ENCODE results near the gene ZACN.
"Not testable (repeated sequence)": the region's sequence is repeated elsewhere in the genome, so short reads cannot be mapped to it uniquely, and the experiment has no call there.

Gene ZACN

DNA sequence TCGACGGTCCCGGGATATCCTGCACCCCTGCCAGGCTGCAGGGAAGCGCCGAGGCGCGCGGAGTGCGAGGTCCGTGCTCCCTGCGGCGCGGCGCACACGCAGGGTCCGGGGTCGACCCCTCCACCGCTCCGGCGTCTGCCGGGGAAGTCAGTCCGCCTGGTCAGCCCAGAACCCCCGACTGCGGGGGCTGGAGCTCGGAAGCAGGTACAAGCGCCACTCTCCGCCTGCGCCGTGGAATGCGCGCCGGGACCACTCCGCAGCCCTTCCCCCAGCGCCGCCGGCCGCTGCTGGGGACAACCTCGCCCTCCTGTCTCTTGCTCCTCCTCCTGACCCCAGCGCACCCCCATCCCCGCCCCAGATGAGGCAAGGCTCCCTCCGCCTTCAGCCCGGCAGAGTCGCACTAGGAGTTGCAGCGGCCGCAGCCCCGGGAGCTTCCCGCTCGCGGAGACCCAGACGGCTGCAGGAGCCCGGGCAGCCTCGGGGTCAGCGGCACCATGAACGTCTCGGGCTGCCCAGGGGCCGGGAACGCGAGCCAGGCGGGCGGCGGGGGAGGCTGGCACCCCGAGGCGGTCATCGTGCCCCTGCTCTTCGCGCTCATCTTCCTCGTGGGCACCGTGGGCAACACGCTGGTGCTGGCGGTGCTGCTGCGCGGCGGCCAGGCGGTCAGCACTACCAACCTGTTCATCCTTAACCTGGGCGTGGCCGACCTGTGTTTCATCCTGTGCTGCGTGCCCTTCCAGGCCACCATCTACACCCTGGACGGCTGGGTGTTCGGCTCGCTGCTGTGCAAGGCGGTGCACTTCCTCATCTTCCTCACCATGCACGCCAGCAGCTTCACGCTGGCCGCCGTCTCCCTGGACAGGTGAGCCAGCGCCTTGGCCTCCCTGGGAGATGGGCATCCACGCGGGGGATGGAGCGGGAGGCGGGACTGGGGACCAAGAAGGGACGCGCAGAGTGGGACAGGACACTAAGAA is 4.3 kb upstream of the ZACN start, which contains the start of gene GALR2:
Gene GALR2, plus strand, starts transcription at position 392 of the 974 bp plus-strand sequence. Its CDS starts 103 bp downstream, at position 495.
- H3K4me3 ChIP-seq (replicated peaks; ENCODE audit: low read depth, low read length) = no peak within 1 kb of the TSS
- DNase-seq (ENCODE audit: low read depth) = no peak
- TF ChIP-seq, protein P1, sequence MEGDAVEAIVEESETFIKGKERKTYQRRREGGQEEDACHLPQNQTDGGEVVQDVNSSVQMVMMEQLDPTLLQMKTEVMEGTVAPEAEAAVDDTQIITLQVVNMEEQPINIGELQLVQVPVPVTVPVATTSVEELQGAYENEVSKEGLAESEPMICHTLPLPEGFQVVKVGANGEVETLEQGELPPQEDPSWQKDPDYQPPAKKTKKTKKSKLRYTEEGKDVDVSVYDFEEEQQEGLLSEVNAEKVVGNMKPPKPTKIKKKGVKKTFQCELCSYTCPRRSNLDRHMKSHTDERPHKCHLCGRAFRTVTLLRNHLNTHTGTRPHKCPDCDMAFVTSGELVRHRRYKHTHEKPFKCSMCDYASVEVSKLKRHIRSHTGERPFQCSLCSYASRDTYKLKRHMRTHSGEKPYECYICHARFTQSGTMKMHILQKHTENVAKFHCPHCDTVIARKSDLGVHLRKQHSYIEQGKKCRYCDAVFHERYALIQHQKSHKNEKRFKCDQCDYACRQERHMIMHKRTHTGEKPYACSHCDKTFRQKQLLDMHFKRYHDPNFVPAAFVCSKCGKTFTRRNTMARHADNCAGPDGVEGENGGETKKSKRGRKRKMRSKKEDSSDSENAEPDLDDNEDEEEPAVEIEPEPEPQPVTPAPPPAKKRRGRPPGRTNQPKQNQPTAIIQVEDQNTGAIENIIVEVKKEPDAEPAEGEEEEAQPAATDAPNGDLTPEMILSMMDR (IDR thresholded peaks at IDR 0.05; ENCODE audit: low read length, missing control alignments) = no peak

DNA sequence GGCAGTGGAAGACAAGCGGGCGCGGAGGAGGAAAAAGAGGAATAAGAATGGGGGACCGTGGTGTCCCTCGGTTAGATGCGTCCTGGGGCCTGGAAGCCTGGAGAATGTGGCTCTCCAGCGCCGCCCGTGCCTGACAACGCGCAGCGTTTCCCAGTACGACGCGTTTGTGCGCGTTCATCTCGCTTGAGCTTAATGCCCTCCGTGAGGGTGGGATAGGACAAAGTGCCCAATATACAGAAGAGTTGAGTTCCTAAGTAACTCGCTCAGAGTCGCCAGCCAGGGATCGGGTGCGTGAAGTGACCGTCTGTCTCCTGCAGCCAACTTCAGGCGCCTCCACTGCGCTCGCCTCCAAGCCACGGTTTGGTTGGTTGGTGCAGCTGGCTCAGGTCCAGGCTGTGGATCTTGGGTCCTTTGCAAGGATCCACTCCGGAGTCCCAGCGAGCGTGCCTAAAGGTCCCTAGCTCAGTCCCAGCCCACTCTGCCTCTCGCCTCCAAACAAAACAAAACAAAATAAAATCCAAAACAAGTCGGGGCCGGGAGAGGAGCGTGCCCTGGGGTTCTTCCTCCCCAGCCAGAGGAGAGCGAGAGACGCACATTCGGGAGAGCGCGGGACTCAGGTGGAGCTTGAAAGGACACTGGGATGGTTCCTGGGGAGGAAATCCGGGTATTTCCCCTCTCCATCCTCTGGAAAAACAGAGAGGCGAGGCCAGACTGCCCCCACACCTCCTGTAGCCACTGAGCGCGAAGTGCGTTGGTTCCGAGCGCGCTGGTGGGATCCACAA is 3.4 kb upstream of the ZACN start:
- H3K4me3 ChIP-seq (replicated peaks; ENCODE audit: low read depth, low read length) = no peak overlapping the region
- TF ChIP-seq, protein P1 (IDR thresholded peaks at IDR 0.05; ENCODE audit: low read length, missing control alignments) = no peak
- no peak for DNase-seq (ENCODE audit: low read depth)

DNA sequence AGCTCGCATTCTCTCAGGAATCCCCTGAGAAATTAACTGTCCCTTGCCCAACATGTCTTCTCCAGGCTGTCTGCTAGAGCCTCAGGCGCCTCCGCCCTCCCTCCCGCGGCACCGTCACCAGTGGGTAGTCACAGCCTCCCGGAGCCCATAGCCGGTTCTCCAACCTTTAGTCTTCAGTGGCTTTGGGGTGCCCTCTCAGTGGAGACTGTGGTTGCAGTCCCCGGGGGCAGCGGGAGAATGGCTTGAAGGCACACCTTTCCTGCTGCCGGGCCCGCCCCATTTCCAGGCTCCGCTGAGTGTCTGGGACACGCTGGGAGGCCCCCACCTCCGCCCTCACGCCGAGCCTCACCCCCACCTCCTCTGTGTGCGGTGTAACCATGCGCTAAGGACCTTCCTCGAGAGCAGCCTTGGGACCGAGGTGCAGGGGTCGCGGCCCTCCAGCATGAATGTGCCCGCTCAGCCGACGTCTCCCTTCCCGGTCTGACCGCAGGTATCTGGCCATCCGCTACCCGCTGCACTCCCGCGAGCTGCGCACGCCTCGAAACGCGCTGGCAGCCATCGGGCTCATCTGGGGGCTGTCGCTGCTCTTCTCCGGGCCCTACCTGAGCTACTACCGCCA is 2.7 kb upstream of the ZACN start:
- no peak for DNase-seq (ENCODE audit: low read depth)
- no peak overlapping the region for H3K4me3 ChIP-seq (replicated peaks; ENCODE audit: low read depth, low read length)
- TF ChIP-seq, protein P1 (IDR thresholded peaks at IDR 0.05; ENCODE audit: low read length, missing control alignments) = no peak

DNA sequence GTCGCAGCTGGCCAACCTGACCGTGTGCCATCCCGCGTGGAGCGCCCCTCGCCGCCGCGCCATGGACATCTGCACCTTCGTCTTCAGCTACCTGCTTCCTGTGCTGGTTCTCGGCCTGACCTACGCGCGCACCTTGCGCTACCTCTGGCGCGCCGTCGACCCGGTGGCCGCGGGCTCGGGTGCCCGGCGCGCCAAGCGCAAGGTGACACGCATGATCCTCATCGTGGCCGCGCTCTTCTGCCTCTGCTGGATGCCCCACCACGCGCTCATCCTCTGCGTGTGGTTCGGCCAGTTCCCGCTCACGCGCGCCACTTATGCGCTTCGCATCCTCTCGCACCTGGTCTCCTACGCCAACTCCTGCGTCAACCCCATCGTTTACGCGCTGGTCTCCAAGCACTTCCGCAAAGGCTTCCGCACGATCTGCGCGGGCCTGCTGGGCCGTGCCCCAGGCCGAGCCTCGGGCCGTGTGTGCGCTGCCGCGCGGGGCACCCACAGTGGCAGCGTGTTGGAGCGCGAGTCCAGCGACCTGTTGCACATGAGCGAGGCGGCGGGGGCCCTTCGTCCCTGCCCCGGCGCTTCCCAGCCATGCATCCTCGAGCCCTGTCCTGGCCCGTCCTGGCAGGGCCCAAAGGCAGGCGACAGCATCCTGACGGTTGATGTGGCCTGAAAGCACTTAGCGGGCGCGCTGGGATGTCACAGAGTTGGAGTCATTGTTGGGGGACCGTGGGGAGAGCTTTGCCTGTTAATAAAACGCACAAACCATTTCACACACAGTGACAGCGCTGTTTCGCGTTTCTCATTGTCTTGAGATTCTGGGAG is 2.0 kb upstream of the ZACN start:
- TF ChIP-seq, protein P1 (IDR thresholded peaks at IDR 0.05; ENCODE audit: low read length, missing control alignments) = no peak
- no peak for DNase-seq (ENCODE audit: low read depth)
- no peak overlapping the region for H3K4me3 ChIP-seq (replicated peaks; ENCODE audit: low read depth, low read length)

DNA sequence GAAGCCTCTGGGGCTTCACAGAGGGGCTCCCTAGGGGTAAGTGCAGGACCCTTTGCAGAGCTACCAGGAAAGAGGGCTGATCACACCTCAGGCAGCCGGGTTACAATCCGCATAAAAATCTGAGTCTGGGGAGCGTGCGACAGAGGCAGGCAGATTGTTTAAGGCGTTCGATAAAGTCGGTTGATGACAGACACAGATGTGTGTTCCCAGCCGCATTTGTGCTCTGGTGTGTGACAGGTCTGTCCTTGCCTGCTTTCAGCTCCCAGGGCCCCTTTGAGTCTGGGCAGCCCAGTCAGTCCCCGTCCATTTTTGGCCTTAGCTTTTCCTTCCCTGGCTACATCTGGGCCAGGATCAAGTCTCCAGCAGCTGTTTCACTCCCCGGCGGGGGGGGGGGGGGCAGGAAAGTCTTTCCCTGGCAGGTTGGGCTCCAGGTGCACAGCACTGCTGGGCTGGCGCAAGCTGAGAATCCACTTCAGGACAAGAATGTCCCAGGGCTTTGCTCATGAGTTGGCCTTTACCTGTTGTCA is 1.3 kb upstream of the ZACN start:
- H3K4me3 ChIP-seq (replicated peaks; ENCODE audit: low read depth, low read length) = no peak overlapping the region
- DNase-seq (ENCODE audit: low read depth) = no peak
- TF ChIP-seq, protein P1 (IDR thresholded peaks at IDR 0.05; ENCODE audit: low read length, missing control alignments) = no peak

DNA sequence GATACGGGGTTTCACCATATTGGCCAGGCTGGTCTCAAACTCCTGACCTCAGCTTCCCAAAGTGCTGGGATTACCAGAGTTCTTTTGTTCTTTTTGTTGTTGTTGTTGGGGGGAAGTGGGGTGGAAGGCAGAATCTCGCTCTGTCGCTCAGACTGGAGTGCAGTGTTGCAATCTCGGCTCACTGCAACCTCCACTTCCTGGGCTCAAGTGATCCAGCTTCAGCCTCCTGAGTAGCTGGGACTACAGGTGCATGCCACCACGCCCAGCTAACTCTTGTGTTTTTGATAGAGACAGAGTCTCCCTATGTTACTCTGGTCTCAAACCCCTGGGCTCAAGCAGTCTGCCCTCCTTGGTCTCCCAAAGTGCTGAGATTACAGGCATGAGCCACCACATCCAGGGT is 612 bp upstream of the ZACN start:
- DNase-seq (ENCODE audit: low read depth); H3K4me3 ChIP-seq (replicated peaks; ENCODE audit: low read depth, low read length): not testable (repeated sequence)
